ENCODE measurements around the gene BEND3.
"Not testable (repeated sequence)": the region's sequence is repeated elsewhere in the genome, so short reads cannot be mapped to it uniquely, and the experiment has no call there.

The BEND3 gene

GRCh38 chr6:107033126-107033525 is 82.2 kb downstream of the BEND3 start:
- DNase-seq (ENCODE audit: low read depth), result no peak

GRCh38 chr6:107032051-107032450 is 83.3 kb downstream of the BEND3 start:
- no peak for DNase-seq (ENCODE audit: low read depth)

- DNase-seq (ENCODE audit: low read depth), result no peak
These were observed 85.2 kb downstream of the BEND3 start for GRCh38 chr6:107030151-107030550.

GRCh38 chr6:107026965-107027364 is 88.3 kb downstream of the BEND3 start:
- DNase-seq (ENCODE audit: low read depth), result no peak

GRCh38 chr6:107021446-107022185 is 93.7 kb downstream of the BEND3 start:
- DNase-seq (ENCODE audit: low read depth), result no peak

- no peak for DNase-seq (ENCODE audit: low read depth)
These were observed 95.1 kb downstream of the BEND3 start for GRCh38 chr6:107020239-107020638.

- DNase-seq (ENCODE audit: low read depth), result not testable (repeated sequence)
These were observed 95.7 kb downstream of the BEND3 start for GRCh38 chr6:107019628-107020027.

- DNase-seq (ENCODE audit: low read depth), result no peak
These were observed 96.3 kb downstream of the BEND3 start for GRCh38 chr6:107019047-107019446.

Data from stimulated activated CD8-positive, alpha-beta memory T cell treated with anti-CD3 and anti-CD28 coated beads, Interleukin-15, amount 100 ng/mL, for 24 hours (primary cell).